Parathyroid adenoma (tissue), 2 donors: ENCODE results near the gene PHETA2.

ENCODE experiments used
- H2AFZ ChIP-seq: fragments of 300-600 bp; sonication (generic); one replicate; pipeline ENCODE4 v1.7.0; 2017; ENCODE audit warnings: antibody characterized with exemption, mild to moderate bottlenecking
- H3K27ac ChIP-seq: fragments of 300-600 bp; sonication (generic); one replicate; pipeline ENCODE4 v1.7.0; 2017
- H3K27me3 ChIP-seq: fragments of 300-600 bp; sonication (generic); one replicate; pipeline ENCODE4 v1.7.0; 2017; ENCODE audit warnings: low read length; ENCODE audit not compliant: control insufficient read depth, insufficient read depth
- H3K36me3 ChIP-seq: fragments of 300-600 bp; sonication (generic); one replicate; pipeline ENCODE4 v1.7.0; 2017; ENCODE audit warnings: low read length; ENCODE audit not compliant: control insufficient read depth, insufficient read depth
- H3K4me1 ChIP-seq: fragments of 300-600 bp; sonication (generic); one replicate; pipeline ENCODE4 v1.7.0; 2017; ENCODE audit warnings: control low read depth
- H3K4me2 ChIP-seq: fragments of 300-600 bp; sonication (generic); one replicate; pipeline ENCODE4 v1.7.0; 2017; ENCODE audit warnings: low read length
- H3K4me3 ChIP-seq: fragments of 300-600 bp; sonication (generic); one replicate; pipeline ENCODE4 v1.7.0; 2017; ENCODE audit warnings: low read depth, low read length
- H3K79me2 ChIP-seq: fragments of 300-600 bp; sonication (generic); one replicate; pipeline ENCODE4 v1.7.0; 2017; ENCODE audit warnings: control low read depth
- H3K9ac ChIP-seq: fragments of 300-600 bp; sonication (generic); one replicate; pipeline ENCODE4 v1.7.0; 2017; ENCODE audit warnings: mild to moderate bottlenecking
- H3K9me3 ChIP-seq: fragments of 300-600 bp; sonication (generic); one replicate; pipeline ENCODE4 v1.7.0; 2017; ENCODE audit warnings: low read length; ENCODE audit not compliant: control insufficient read depth
- CTCF ChIP-seq: fragments of 300-600 bp; sonication (generic); IDR thresholded peaks from one replicate; pipeline ENCODE4 v1.7.0; 2017; ENCODE audit warnings: antibody characterized with exemption, mild to moderate bottlenecking
- donor health status: primary hyperparathyroidism.

The PHETA2 gene

GRCh38 chr22:42035256-42035655 lies 38.8 kb upstream of the PHETA2 start:
- Histone ChIP-seq H2AFZ (no peak overlapping the region), H3K4me1 (no peaks in the 10 kb centered on the region), H3K27ac (no peak overlapping the region), H3K36me3 (no peaks in the 10 kb centered on the region), H3K4me3 (no peak overlapping the region), H3K9me3 (no peaks in the 10 kb centered on the region), H3K9ac (no peak overlapping the region), H3K27me3 (no peaks in the 10 kb centered on the region), H3K4me2 (no peak overlapping the region), H3K79me2 (no peaks in the 10 kb centered on the region)
- no peak for TF ChIP-seq CTCF

GRCh38 chr22:42039271-42039670 lies 34.8 kb upstream of the PHETA2 start:
- Histone ChIP-seq H3K36me3 (no peaks in the 10 kb centered on the region), H3K4me3 (no peak overlapping the region), H3K27ac (no peak overlapping the region), H3K4me2 (no peak overlapping the region), H3K4me1 (no peaks in the 10 kb centered on the region), H3K9me3 (no peaks in the 10 kb centered on the region), H3K9ac (no peak overlapping the region), H3K27me3 (no peaks in the 10 kb centered on the region), H2AFZ (no peak overlapping the region), H3K79me2 (no peaks in the 10 kb centered on the region)
- no peak for TF ChIP-seq CTCF

- Histone ChIP-seq H2AFZ (no peak overlapping the region), H3K4me1 (no peaks in the 10 kb centered on the region), H3K4me3 (no peak overlapping the region), H3K27me3 (no peaks in the 10 kb centered on the region), H3K9ac (no peak overlapping the region), H3K36me3 (no peaks in the 10 kb centered on the region), H3K9me3 (no peaks in the 10 kb centered on the region), H3K4me2 (no peak overlapping the region), H3K27ac (no peak overlapping the region), H3K79me2 (no peaks in the 10 kb centered on the region)
- no peak for TF ChIP-seq CTCF
These were observed 32.3 kb upstream of the PHETA2 start for GRCh38 chr22:42041784-42042183.

GRCh38 chr22:42050641-42051180 lies 23.3 kb upstream of the PHETA2 start:
- no peaks in the 10 kb centered on the region for H3K79me2 ChIP-seq
- no peak overlapping the region for H3K27ac ChIP-seq
- H3K4me3 ChIP-seq: no peak overlapping the region
- H3K36me3 ChIP-seq: no peaks in the 10 kb centered on the region
- TF ChIP-seq CTCF: no peak
- no peak overlapping the region for H3K9ac ChIP-seq
- H3K4me2 ChIP-seq: no peak overlapping the region
- H3K27me3 ChIP-seq: no peaks in the 10 kb centered on the region
- H3K9me3 ChIP-seq: no peaks in the 10 kb centered on the region
- no peak overlapping the region for H2AFZ ChIP-seq
- no peaks in the 10 kb centered on the region for H3K4me1 ChIP-seq

GRCh38 chr22:42052765-42053164 lies 21.3 kb upstream of the PHETA2 start:
- Histone ChIP-seq H2AFZ (no peak overlapping the region), H3K27me3 (no peaks in the 10 kb centered on the region), H3K36me3 (no peaks in the 10 kb centered on the region), H3K9me3 (no peaks in the 10 kb centered on the region), H3K27ac (no peak overlapping the region), H3K4me2 (no peak overlapping the region), H3K9ac (no peak overlapping the region), H3K79me2 (no peaks in the 10 kb centered on the region), H3K4me1 (no peaks in the 10 kb centered on the region), H3K4me3 (no peak overlapping the region)
- TF ChIP-seq CTCF: no peak
